ENCODE measurements around the gene NKD1.

The NKD1 gene

DNA sequence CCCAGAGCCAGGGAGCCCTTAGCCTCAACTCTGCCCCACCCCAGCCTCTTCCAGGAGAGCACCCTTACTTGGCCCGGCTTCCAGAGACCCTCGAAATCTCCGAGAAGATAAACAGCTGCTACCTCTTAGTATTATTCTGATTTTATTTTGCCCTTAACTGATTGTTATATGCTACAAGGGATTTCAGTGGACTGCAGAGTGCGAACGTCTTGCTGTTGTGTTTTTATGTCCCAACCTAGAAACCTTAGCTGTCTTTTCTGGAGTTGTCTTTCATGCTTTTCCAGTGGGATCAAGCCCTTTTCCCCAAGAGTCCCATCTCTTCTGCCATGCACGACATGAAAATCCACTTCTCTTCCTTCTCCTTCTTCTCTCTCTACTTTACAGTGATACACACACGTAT is 85.9 kb downstream of the NKD1 start:
- DNase-seq: no peak

DNA sequence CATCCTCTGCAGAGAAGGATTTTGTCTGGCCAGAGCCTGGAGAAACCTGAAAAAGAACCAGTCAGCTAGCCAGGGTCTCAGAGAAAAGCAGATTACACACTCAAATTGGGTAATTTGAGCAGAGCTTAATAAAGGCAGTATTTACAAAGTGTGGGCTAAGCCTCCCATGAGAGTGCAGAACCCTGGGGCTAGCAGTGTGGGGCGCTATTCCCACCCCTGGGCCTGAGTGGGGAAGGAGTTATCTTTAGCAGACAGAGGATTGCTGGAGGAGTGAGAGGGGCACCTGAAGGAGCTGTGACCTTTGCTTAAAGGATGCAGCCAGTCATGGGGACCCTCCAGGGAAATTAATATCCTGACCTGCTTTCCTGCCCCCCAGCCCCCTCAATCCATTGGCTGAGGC is 86.8 kb downstream of the NKD1 start:
- no peak for DNase-seq

DNA sequence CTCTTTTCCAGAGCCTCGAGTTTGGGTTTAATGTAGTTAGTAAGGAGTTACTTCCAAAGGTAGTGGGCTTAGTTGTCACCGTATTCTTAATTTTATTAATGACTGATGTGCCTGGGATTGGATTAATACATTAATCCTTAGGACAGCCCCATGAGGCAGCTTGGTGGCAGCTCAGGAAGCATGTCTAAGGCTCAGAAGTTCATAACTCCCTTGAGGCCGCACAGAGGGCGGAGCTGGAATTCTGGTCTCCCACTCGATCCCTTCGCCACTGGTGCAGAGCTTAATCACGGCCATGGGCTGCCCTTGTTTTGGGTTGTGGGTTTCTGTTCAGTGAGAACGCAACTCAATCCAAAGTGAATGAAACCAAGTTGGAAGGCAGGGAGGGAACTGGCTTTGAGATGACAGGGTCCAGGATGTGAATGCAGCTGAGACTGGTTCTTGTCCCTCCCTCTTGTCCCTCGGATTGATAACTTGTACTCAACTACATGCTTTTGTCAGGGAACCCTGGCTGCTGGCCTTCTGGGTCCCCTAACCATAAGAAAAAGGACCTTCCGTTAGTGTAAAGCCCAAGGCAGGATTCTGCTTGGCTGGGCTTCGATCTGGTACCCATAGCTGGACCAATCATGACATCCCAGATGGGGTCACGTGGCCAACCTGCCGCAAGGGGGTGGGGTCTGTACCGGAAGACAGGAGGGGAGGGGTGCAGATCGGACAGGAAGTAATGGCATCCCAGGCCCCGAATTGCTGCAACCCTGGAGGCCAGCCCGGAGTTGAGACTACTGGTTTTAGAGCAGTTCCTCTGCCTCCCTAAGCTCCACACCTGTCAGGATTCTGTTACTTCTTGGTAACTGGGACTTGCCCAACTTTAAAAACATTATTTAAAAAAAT is 87.6 kb downstream of the NKD1 start:
- no peak for DNase-seq

DNA sequence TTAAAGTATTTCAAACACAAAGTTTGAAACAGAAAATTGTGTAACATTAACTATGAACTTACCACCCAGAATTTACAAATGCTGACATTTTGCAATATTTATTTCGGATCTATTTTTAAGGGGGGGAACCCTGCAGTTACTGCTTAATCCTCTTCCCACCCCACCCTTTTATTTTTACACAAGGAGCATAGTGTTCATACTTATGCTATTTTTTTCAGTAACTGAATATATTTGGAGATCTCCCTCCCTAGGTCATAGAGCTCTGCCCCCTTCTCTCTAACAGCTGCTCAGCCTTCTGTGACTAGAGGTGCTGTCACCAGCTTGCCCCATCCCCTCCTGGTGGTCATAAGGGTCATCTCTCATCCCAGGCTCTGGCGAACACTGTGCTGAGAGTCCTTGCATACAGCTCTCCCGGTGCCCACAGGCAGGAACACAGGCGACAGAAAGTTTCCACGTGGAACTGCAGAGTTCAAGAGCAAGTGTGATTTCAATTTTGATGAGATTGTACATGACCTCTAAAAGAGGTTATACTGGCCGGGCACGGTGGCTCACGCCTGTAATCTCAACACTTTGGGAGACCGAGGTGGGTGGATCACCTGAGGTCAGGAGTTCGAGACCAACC is 88.7 kb downstream of the NKD1 start:
- DNase-seq: no peak

DNA sequence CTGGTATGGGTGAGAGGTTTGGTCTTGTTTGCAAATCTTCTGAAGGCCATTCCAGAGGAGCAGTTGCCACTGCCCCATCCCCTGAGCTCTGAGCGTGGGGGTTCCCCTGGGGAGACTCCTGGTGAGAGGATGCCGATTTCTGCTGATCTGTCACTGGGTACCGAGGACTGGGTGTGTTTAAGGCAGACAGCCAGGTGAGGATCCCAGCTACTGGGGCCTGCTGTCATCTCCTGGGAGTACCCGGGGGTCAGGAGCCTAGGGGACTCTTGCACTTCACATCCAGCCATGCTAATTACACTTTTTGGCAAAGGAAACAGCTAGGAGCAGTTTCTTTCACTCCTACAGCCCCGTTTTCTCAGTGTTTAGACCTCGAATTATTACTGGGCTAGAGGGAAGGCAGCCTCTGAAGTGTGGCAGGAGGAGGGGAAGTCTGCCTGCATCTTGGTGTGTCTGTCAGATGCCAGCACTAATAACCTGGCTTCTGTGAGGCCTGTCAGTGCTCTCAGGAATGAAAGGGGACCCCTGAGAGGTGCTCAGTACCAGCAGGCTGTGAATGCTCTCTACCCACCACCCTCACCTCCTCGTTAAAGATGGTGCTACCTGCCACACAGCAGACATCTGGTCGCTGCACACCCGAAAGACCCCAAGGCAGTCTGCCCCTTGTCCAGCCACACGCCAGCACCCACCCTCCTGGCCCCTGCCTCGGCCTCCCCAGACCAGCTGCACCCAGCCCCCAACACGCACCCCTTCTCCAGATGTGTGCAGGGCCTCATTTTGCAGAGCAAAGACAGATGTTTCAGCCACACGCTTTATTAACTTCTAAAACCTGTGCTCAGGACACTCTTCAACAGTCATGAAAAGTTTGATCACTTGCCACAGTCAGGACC is 89.8 kb downstream of the NKD1 start:
- no peak for DNase-seq

DNA sequence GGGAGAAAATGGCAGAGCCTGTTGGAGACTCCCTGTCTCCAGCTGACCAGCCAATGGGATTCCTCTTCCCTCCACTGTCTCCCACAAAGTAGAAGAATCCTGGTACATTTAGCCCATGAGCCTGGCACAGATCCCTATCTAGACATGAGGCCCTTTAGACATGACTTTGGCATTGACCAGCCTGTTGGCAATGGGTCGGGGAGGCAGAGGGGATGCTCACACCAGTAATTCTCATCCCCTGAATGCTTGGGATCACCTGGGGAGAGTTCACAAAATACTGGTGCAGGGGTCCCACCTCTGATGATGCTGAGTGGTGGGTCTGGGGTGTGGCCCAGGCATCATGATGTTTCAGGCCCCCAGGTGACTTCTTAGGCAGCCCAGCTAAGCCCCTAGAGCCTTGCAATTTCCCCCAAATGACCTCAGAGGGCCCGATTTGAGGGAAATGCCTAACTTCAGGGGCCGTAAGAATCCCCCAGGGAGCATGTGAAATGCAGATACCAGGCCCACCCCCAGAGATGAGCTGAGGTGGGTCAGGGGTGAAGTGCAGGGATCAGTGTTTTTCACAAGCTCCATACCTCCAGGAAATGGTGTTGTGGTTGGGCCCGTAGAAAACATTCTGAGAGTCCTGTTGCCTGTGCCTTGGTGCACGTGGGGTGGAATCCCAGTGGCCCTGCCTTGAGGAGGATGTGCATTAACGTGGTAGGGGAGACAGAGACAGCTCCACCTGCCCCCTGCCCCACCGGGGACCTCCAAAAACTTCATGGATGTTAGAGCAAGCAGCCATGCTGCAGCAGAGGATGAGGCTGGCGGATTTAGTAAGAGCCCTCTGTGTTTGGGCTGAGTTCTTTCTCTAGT is 90.8 kb downstream of the NKD1 start:
- no peak for DNase-seq

DNA sequence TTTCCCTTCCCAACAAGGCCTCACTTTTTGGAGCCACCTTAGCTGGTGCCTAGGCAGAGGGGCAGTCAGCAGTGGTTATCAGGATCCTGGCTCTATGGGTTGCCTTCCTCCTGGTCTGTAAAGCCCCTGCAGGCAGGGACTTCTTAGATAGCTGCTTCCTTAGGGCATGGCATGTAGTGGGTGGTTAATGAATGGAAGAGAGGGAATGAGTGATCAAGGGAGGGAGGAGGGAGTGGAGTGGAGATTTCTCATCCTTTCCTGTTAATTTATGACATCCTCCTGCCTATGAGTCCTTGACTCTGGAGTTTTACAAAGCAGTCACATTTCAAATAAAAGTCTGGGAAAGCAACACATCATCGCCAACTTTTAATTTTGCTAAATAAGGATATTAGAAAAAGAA is 92.2 kb downstream of the NKD1 start:
- no peak for DNase-seq

DNA sequence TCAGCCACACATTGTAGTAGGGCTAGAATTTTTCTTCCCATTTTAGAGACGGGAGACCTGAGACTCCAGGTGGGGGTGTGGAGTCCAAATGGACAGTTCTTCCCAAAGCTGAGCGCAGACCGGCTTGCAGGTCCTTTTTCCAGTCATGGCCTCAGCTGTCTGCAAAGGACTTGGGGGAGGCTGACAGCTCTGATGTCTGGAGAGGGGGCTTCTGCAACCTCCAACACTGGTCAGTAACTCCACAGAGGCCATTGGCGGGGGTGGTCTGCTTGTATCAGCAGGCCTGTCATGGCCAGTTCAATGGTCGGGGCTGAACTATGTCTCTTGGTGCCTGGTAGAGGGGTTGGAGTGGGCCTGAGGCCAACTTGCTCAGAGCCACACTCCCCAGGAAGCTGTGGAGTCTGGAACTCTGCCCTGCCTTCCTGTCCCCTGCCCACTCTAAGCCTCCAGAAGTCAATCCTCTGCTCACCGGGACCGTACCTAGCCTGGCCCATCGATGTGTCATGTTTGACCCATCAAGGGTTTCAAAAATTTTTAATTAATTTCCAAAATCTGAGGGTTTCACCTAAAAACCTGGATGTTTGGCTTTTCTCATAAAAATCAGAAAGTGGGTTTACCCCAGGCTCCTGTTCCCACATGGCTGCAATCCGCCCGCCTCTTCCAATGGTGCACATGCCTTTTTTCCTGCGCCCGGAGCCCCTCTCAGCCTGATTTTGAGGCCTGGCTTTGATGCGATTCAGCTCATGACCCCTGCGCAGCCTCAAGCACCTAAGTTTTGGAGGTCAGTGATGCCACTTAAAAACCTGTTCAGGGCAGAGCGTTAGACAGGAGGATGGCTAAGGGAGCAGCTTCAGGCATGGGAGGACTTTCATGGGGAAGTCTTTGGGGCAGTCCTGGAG is 93.0 kb downstream of the NKD1 start:
- DNase-seq: no peak

DNA sequence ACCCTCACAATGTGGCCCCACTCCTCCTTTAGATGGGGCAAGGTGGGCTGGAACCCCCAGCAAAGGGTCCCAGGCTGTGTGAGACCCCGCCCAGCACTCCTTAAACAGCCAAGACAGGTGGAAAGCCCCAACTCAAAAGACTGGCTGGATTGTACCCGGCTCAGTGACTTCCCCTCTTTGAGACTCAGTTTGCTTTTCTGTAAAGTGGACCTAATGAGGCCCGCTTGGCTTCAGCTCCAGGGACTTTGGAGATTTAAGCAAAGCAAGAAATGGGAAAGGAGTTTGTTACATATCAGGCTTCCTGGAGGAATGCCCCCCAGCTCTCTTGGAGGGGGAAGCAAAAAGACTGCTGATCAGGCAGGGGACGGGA is 93.6 kb downstream of the NKD1 start:
- no peak for DNase-seq

DNA sequence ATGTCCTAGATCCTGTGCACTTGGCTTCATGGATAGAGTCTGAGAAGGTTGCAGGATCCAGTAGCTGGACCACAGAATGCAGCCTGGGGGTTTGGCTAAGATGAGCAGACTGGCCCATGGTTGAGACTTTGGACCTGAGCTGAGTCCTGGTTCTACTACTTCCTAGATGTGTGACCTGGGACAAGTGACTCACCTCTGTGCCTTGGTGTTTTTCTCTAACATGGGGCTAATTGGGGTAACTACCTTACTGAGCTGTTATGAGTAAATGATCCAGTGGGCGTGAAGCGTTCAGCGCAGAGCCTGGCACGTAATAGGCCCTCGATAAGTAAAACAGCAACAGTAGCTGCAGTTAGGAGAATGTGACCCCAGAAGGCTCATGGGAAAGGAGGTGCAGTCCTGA is 94.2 kb downstream of the NKD1 start:
- no peak for DNase-seq

DNA sequence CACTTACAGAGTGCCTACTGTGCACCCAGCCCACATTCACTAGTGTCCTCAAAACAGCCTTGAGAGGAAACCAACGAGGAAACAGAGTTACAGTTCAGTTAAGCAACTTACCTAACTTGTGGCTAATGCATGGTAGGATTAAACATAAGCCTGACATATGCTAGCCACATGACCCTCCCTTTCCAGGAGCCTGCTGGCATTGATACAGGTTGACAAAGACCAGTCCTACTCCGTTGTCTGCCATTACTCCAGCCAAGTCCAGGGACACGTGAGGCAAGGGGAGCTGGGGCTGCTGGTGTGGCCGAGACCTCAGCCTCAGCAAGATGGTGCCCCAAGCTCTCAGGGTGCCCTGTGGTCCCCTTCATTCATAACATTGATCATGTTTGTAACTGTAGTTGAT is 95.0 kb downstream of the NKD1 start:
- no peak for DNase-seq

DNA sequence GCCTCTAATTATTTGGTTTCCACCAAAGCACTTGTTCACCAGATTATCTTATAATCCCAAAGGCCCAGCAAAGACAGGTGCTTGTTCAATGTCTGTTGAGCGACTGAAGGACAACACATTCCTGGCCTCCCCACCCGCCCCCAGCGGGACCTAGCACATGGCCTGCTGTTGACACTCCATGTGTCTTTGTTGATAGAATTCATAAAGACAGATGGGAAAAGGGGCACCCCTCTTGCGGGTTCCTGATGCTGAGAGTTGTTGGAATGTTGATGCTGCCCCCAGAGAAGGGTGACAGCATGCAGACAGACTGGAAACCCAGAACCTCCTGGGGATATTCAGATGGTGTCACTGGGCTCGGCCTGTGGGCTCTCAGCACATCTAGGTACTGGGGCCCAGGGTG is 96.0 kb downstream of the NKD1 start:
- no peak for DNase-seq

DNA sequence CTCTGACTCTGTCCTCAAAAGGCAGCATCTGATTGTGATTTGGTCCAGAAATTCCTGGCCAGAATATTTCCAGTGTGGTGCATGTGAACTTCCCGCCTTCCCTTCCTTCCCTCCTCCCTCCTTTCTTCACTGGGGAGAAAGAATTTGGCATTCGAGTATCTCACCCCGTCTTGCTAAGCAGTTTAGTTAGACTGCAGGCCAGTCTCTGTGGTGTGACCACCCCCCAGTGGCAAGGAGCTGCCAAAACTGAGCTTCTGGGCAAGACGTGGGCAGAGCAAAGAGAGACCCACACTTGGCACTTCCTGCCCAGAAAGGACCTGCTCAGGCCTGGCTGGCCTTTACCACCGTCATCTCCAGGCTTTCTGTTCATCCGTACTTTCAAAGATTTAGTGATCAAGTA is 96.5 kb downstream of the NKD1 start:
- DNase-seq: no peak

DNA sequence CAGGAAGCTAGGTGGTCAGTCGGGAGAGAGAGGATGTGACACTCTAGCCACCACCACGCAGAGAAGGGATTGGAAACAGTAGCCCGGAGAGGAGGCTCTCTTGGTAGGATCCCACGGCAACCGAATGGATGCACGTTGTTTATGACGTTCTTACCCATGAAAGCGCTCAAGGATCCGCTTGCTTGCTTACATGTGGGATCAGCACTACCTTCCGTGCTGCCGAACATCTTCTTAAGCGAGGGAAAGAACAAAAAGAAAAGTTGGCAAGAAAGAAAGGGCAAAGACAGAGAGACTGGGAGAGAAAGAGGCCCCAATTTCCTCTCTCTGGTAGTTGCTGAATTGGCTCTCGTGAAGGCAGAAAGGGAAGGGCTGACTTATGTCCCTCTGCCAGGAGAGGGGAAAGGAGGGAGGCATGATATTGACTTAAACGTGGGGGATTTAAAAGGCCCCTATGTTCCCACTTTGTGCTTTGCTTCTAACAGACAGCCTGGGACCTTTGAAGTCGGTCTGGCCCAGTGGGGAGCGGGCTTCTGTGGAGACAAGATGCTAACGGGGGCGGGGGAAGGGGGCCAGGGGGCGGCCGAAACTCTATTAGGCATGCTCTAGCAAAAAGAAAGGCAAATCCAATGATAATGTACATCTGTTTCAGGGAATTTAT is 97.5 kb downstream of the NKD1 start:
- DNase-seq: no peak

DNA sequence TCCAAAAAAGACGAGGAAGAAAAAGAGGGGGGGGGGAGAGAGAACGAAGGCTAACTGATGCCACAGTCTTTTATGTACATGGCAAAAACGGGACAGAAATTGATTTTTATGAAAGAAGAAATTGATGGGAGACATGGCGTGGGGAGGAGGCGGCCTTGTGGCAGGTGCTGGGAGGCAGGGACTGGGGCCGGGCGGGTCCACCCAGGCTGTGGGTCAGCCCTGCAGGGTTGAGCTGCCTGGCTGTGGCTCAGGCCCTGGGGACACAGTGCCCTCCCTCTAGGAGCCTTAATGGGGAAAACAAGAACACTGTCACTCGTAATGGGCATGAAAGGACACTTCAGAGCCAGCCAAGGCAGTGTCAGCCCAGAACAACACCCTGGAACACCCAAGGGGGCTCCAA is 98.1 kb downstream of the NKD1 start:
- DNase-seq: no peak

DNA sequence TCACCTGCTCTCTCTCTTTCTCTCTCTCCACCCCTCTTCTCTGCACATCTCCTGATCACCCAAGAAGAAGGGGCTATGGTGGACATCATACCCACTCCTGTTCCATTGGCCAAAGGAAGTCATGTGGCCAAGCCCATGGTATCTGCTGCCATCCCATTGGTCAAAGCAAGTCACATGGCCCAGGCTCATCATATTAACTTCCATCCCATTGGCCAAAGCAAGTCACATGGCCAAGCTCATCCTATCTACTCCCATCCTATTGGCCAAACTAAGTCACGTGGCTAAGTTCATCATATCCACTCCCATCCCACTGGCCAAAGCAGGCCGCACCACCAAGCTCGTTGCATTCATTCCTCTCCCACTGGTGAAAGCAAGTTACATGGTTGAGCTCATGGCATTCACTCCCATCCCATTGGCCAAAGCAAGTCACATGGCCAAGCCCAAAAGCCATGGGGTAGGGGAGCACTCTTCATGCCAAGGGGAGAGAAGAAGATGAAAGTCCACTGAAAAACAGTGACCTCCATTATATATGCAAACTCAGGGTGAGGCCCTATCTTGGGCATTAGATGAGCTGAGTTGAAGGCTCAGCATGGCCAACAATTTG is 103.7 kb downstream of the NKD1 start:
- no peak for DNase-seq

DNA sequence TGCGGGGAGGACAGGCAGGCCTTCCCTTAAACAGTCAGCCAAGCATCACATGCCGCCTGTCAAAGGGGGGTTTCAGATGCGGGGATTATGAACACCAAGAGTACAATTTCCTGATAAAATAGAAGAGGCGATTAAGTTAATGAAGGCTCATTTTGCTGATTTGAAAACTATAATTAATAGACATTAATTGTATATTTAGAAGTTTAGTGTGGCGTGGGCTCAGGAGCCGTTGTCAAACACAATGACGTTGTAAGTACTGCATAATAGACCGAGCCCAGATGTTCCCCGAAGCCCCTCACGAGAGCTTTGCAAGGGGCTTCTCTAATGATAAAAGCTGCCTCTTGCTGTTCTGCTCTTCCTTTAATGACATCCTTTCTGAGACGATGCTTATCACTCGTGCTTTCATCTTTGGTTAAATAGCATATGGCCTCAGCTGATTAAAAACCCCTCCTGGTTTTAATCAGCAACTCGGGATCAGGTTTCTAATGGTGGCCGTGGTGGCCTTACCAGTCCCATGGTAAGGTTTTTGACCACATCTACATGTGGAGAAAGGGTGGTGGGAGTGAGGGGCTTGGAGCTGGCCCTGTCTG is 104.7 kb downstream of the NKD1 start:
- no peak for DNase-seq

DNA sequence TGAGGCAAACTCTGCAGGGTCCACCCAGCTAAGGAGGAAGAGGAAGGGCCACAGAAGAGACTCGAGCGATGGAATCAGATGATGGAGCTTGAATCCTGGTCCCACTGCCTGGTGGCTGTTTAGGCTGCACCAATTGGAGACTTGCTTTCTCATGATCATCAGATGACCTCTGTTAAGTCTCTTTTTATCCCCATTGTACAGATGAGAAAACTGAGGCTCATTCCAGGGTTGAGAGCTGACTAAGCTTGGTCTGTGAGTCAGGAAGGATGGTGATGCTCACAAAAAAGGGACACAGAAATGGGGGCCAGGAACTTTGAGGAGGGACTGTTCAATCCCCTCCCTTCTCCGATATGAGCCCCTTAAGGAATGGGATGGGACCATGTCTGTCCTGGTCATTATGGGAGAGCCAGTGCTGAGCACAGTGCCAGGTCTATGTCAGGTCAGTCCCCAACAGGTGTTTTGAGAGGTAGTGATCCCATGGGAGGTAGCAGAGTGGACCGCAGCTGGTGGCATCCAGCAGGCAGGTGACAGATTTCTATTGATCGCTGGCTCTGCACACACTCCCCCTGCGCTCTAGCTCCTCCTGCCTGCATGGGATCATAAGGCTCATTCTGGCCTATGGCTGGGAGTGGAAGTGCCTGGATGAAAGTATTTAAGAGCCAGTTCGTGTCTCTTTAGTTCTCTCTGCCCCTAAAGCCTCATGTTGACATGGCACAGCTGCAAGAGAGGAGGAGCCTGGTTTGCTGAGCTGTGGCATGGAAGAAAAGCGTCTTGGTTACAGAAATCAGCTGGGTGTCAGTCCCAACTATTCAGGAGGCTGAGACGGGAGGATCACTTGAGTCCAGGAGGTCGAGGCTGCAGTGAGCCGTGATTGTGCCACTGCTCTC is 105.7 kb downstream of the NKD1 start:
- DNase-seq: no peak

DNA sequence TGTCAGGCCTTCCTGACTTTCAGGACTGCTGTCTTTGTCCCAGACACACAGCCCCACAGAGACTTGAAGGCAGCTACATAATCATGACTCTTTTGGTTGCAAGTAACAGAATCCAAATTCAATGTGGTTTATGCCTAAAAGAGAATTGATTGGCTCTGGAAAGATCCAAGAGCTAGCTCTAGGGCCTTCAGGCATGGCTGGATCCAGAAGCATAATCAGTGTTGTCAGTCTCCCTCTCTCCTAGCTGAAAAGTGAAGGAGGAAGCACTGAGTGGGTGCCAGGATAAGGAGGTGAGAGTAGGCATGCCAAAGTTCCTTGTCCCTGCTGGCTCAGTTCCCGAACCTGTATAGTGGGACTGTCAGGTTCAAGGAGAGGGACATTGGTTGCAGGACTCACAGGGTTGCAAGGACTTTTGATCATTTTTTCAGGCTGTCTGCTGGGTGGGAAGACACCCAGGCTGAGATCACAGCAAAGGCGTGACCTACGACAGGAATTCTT is 107.4 kb downstream of the NKD1 start:
- DNase-seq: no peak

Measured in effector CD4-positive, alpha-beta T cell (primary cell).